VCaP (cell line): ENCODE results near the gene GUCY1B1.

Experiments used
- H3K27ac ChIP-seq: fragments of 450-650 bp; 2 replicates; pipeline ENCODE4 v1.5.1; 2017
- TF ChIP-seq, protein P1 (sequence below): fragments of 450-650 bp; conservative IDR thresholded peaks from 2 replicates; pipeline ENCODE4 v1.5.1; 2017; ENCODE audit warnings: mild to moderate bottlenecking, moderate library complexity

Gene GUCY1B1

DNA sequence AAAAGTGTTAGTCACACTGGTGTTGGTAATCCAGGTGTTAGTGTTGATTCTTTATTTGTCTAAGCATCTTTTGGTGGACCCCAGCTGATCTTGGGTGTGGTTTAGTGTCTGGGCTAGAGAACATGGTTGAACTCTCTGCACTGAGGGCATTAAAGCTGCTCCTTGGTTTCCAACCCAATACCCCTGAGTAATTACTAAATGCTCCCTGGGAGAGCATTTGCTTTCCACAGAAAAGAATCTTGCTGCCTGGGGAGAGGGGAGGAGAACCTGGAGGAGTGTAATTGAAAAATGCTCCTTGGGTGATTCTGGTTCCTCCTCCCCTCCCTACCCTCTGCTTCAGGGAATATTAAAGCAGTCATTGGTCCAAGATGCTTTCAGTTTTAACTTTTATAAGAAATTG is 3.1 kb downstream of the GUCY1B1 start:
- TF ChIP-seq, protein P1, sequence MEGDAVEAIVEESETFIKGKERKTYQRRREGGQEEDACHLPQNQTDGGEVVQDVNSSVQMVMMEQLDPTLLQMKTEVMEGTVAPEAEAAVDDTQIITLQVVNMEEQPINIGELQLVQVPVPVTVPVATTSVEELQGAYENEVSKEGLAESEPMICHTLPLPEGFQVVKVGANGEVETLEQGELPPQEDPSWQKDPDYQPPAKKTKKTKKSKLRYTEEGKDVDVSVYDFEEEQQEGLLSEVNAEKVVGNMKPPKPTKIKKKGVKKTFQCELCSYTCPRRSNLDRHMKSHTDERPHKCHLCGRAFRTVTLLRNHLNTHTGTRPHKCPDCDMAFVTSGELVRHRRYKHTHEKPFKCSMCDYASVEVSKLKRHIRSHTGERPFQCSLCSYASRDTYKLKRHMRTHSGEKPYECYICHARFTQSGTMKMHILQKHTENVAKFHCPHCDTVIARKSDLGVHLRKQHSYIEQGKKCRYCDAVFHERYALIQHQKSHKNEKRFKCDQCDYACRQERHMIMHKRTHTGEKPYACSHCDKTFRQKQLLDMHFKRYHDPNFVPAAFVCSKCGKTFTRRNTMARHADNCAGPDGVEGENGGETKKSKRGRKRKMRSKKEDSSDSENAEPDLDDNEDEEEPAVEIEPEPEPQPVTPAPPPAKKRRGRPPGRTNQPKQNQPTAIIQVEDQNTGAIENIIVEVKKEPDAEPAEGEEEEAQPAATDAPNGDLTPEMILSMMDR, result no peak
- no peak overlapping the region for H3K27ac ChIP-seq

DNA sequence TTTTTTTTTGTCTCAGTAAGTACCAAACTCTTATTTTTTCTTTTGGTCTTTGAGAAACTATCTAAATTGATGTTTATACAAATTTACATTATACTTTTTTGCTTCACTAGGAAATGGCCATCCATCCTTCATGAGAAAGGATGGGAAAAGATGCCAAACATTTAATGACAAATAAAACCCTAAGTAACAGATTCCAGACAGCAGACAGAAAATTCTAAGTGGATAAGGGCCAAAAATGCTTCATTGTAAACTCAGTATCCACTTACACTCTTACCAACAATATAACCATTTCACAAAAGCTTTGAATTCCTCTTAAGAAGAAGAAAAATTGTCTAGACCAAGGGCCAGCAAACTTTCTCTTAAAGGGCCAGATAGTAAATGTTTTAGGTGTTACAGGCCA is 3.5 kb downstream of the GUCY1B1 start:
- TF ChIP-seq, protein P1, result no peak
- H3K27ac ChIP-seq, result no peak overlapping the region

DNA sequence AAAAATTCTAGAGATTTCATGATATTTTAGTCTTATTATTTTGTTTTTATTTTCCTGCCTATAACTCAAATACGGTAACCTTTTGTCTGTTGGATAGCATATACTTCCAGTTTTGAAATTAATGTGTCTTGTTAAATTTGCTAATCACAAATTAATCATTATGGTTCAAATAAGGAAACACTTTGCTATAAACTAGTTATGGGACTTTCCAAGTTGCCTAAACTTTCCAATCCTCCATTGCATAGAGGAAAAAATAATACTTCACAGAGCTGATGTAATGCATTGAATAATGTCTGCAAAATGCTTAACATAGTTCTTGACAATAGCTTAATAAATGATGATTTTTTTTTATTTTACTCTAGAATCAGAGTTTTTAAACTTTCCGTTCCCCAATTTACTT is 4.7 kb downstream of the GUCY1B1 start:
- H3K27ac ChIP-seq, result no peak overlapping the region
- TF ChIP-seq, protein P1, result no peak

DNA sequence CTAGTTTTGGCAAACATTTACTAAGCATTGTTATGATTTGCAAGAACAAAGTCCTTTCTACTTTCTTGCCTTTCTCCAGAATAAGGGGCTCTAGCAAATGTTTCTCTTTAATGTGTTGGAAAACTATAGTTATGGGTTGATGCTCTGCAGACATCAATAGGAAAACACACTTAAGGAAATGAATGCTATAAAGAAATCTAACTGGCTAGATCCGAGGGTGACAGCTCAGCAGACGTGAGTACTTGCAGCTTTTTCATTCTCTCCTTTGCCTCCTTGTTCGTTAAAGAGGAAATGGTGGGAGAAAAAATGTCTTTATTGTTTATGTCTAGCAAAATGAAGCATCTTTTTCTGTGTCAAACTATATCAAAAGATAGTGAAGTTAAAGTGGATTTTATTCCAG is 6.3 kb downstream of the GUCY1B1 start:
- TF ChIP-seq, protein P1, result no peak

DNA sequence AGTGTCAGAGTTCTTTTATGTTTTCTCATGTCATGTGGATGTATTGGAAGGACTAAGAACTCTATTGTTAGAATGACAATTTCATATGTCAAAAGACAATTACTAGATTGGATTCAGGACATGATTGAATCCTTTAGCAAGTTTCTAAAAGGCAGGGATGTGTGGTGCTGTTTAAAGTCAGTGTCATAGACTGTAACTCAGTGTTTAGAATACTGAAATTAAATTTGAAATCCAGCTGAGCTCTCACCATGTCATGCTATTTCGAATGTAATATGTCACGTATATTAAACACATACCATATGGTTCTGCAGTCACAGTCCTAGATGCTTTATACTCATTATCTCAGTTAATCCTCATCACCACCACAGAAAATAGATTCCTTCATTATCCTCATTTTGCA is 7.8 kb downstream of the GUCY1B1 start:
- TF ChIP-seq, protein P1, result no peak
- H3K27ac ChIP-seq, result no peak overlapping the region

More for the DNA sequence above, 6.3 kb downstream of the GUCY1B1 start:
- H3K27ac ChIP-seq, result no peak overlapping the region

DNA sequence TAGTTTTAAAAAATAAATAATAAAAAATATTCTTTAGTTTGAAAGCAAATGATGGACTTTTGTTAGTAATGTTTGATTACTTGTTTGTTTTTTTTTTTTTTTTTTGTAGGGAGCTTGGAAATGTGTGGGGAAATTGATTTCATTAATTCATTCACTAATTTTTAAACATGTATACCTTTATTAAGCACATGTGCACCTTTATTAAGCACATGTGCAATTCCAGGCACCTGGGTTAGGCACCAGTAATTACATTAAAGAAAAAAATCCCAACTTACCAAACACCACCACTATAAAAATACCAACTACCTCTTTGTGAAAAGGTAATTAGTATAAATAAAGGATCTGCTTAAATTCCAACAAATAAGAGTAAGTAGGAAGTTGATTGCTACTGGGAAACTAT is 9.5 kb downstream of the GUCY1B1 start:
- no peak overlapping the region for H3K27ac ChIP-seq
- TF ChIP-seq, protein P1, result no peak

DNA sequence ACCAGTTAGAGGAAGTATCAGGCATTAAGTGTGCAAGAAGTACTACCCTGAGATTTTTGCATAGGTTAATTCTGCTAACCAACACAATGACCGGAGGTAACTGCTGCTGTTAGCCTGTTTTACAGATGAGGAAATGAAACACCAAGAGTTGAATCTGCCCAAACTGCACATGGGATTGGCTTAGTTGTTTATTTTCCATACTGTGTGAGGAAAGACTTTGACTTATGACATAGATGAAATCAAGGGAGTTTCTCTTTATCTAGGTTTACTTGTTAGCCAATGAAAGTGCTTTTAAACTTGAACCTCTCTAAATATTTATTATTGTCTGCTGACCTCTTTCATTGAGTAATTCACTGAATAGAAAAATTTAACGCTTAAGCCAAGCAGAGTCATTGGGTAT is 10.3 kb downstream of the GUCY1B1 start:
- TF ChIP-seq, protein P1, result no peak
- no peak overlapping the region for H3K27ac ChIP-seq
